GM18868 (cell line): ENCODE data around the gene PRKCD.
"Not testable (repeated sequence)": the region's sequence is repeated elsewhere in the genome, so short reads cannot be mapped to it uniquely, and the experiment has no call there.

Experiments
- ATAC-seq: cut with Tn5 transposase; IDR thresholded peaks from one replicate; pipeline ENCODE4 v1.9.1; 2021; ENCODE audit warnings: mild to moderate bottlenecking, moderate library complexity; ENCODE audit not compliant: unreplicated experiment

The PRKCD gene

DNA sequence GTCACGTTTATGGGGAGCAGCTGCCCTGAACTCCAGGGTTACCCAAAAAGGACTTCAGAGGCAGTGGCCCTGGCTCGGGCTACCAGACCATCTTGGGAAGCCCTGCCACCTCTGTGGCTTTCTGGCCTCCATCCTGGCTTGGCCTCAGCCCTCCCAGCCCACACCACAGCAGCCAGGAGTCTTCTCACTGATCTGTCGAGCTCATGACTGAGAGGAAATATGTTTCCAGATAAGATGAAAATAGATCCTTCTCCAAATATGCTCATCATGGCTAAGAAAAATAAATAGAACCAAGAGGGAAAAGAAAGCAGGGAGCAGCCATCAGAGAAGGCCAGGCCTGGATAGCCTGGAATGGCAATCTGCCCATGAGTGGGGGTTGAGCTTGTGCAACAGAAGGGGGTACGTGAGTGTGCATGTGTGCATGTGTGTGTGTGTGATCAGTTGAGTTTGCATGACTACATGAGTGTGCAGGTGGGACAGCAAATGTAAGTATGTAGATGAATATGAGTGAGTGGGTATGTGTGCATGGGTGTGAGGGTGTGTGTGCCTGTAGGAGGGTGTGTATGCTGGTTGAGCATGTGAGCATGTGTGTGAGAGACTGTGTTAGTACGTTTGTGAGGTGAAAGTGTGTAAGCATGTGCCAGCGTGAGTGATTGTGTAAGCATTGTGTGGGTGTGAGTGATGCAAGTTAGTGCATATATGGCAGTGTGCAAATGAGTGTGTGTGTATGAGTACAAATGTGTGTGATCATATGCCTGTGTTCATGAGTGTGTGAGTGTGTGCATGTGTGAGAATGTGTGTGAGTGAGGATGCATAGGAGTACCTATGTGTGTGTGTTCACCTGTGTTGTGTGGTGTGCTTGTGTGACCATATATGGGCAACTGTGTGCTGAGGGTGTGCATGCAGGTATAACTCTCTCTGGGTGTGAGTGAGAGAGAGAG lies 20.8 kb upstream of the PRKCD start:
- ATAC-seq = no peak

DNA sequence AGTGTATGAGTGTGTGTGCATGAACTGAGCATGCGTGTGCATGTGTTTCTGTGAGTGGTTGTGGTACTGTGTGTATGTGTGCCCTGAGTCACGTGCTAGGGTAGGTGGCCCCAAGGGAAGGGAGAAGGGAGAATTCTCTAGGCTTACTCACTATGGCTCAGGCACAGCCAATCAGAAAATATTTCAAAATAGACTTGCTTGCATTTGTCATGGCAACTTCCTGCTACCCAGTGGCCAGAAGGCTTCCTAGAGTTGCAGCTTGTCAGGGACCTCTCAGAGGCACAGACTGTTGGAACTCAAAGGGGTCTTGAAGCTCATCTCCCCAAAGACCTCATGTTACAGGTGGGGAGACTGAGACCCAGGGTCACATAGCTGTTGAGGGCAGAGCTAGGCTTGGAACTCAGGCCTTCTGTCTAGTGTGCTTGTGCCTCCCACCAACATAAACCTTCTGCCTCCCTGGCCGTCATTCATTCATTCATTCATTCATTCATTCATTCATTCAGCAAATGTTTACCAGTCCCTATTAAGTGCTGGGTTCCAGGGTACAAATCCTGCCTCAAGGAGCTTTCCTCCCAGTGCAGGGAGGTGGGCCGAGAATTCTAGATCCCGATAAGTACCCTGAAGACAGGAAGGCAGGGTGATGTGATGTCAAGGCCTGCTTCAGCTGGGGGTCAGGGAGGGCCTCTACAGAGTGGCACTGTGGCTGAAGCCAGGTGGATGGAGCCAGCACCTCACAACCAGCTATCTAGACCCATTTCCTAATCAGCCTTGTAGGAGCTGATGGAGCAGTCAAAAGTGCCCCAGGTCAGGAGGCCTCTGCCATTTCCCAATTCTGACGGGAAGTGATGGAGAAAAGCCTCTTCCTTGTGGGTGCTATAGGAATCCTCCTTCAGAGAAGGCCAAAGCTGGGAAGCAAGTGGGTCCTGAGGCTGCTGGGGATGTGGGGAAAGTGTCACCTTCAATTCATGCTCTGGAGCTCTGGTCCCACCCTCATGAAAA lies 19.9 kb upstream of the PRKCD start:
- no peak for ATAC-seq

DNA sequence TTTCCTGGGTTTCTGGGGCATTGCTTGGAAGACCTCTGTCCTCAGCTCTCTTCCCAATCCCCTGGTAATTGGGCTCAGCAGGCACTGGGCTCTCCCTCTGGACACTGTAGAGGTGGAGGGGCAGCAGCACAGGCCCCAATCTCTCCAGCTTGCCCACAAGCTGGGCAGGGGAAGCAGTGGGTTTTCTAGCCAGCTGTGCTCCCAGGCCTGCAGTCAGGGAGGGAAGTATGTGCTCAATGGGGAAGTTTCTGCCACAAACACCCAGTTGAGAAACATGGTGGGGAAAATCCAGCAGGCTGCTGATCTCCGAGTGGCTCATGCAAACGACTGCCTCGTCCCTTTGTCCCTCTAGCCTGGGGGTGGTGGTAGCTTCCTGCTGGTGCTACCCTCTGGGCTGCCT lies 18.0 kb upstream of the PRKCD start:
- peak; percentile 54 for ATAC-seq

DNA sequence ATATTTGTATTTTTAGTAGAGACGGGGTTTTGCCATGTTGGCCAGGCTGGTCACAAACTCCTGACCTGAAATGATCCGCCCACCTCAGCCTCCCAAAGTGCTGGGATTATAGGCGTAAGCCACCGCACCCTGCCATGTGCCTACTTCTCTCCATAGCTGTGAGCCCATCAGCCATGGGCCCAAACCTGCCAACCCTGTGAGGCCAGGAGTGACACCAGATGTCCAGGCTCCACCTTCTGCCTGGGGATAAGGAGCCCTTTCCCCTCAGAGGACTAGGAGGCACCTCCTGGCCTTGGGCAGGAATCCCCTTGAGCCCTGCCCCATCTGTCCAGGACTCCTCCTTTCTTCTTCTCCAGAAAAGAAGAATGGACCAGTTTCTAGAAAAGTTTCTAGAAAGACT lies 16.6 kb upstream of the PRKCD start:
- ATAC-seq = no peak

DNA sequence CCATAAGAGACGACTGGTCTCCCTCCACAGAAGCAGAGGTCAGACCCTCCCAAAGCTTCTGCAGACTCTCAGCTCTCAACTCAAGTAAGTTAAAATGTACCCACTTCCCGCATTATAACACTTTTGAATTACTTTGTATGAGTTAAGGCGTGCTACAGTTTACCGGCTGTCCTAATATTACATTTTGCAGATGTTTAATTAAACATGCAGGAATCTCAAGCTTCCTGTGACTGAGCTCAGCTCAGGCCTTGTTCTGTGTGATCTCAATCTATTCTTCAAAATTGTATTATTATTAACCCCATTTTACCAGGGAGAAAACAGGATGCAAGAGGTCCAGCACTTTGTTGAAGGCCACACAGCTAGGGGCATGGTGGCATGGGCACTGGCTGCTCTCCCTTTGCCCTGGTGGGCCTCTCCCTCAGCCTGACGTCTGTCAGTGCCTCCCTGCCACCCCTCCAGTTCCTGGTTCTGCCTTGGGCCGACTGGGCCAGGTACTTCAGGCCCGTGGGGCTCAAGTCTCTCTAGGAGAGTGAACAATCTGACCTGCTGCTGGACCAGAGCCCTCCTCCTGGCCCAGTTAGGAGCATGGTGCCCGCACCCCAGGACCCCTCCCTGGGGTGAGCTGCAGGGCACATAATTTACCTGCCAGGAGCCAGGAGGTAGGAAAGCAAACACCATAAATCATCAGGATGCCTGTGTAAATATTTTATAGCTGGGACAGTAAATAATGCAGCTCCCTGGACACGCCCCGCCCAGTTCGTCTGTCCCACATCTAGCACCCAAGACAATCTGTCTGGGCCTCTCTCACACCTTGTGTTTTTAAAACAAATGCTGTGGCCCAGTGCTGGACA lies 15.9 kb upstream of the PRKCD start:
- ATAC-seq = no peak

DNA sequence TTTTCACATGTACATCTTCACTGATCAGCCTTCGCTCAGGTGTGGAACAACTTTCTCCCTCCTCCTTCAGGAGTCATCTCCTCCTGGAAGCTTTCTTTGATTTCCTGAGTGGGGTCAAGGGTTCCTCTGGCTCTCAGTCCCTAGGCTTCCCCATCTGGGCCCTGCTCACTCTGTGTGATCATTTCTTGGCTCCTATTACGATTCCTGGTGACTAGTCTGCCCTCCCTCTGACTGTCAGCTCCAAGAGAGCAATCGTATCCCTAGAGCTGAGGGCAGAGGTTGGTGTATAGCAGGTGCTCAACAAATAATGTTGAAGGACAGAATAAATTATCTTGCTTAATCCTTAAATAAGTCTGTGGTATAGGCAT lies 15.3 kb upstream of the PRKCD start:
- no peak for ATAC-seq

DNA sequence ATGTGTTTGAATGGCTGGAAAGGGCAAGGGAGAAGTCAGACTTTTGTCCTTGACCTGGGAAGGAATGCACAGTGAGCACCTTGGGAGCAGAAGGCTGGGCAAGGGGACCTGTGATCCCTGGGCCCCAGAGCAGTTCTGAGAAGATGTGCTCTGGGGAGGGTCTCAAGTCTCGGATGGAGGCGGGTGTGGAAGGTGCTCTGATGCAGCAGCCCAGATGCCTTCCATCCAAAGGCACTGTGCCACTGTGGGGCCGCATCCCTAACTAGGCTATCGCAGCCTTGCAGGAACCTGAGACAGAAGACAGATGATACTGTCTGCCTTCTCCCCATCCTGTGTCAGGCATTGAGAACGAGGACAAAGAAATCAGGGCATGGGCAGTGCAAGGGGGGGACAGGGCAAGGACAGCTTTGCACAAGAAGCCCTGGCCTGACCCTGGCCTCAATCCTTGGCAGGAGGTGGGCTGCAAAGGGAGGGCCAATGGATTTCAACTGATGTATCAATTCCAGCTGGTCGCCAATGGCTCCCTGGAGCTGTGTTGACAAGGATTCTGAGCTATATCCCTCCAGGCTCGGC lies 14.6 kb upstream of the PRKCD start:
- ATAC-seq = no peak

DNA sequence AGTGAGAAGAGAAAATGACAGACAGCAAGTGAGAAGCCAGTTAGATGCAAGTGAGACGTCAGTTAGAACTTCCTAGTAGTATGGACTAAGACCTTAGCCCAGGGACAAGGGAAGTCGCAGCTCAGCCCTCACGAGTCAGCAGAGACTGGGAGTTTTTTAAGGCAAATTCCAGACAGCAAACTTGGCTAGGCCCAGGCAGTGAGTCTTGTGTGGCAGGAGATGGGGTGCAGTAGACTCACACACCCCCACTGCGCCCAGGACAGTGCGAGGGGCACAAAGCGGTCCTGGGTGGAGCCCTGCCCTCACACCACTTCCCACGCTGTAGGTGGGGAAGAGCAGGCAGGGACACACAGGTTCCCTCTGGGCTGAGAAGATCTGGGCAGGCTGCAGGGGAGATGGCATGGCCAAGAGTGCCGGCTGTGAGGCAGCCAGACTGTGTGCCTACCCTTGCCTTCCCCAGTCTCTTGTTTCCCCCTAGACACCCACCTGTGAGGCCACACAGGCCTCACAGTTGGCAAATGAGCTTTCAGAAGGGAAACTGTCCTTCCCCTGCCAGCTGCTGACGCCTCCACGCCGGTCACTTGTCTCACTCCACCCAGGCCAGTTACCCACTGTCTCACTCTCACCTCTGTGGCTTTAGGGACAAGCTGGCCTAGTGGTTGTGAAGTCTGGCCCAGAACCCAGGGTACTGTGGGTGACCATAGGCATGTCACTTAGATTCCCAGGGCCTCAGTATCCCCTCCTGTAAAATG lies 13.7 kb upstream of the PRKCD start:
- ATAC-seq = no peak

DNA sequence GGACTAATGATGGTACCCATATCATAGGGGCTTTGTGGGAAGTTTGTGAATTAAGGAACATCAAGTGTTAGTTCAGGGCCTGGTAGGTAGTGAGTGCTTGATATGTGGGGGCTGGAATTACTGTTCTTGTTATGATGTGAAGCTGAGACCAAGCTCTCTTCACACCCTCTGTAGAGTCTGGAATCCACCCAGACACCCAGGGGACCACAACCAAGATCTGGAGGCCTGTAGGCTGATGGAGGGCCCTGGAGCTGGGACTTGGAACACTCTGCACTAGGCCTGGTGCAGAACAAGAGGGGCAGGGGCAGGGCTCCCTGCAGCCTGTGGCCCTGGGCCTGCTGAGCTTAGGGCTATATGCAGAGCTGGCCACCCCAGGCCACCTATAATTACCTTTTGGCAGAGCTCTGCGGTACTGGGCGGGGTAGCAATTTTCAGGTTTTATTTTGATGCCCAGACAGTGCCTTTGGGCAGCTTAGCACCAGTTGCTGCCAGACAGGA lies 13.1 kb upstream of the PRKCD start:
- ATAC-seq = no peak

DNA sequence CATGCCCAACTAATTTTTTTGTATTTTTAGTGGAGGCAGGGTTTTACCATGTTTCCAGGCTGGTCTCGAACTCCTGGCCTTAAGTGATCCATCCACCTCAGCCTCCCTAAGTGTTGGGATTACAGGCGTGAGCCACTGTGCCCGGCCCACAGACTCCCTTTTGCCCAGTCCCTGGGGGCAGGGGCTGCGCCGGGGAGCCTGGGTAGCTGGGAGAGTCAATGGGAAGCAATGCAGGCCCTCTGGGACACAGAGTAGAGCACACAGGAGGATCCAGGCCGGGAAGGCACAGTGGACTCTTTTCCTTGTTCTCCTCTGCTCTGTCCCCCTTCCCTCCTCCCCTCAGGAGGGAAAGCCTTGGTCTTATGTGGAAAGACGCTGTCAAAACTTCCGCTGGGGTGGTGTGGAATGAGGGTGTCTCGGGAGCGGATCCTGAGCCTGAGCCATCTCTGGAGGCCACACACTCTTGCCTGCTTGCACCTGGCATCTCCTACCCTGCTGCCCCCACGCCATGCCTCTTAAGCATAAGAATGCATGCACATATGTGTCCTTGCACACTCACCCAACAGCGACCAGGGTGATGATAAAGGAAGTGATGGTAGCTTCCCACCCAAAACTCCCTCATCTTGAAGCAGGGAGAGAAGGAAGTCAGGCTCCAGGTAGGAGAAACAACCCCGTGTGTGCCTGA lies 11.9 kb upstream of the PRKCD start:
- no peak for ATAC-seq

DNA sequence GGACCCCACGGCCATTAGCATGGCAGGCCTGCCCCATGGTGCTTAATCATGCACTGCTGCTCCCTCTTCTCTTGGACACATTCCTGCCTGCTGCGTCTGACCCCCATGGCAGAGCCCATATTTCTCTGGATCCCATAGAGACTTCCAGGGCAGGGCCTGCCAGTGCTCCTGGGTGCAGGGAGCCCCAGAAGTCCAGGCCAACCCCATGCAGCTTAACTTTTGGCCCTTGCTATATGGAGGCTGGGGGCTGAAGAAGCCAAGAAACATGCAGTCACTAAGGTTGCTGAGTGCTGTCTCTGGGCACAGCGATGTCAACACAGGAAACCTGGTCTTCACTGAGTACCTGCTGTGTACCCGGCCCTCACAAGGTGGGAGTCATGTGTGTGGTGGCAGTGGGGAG lies 11.3 kb upstream of the PRKCD start:
- no peak for ATAC-seq

DNA sequence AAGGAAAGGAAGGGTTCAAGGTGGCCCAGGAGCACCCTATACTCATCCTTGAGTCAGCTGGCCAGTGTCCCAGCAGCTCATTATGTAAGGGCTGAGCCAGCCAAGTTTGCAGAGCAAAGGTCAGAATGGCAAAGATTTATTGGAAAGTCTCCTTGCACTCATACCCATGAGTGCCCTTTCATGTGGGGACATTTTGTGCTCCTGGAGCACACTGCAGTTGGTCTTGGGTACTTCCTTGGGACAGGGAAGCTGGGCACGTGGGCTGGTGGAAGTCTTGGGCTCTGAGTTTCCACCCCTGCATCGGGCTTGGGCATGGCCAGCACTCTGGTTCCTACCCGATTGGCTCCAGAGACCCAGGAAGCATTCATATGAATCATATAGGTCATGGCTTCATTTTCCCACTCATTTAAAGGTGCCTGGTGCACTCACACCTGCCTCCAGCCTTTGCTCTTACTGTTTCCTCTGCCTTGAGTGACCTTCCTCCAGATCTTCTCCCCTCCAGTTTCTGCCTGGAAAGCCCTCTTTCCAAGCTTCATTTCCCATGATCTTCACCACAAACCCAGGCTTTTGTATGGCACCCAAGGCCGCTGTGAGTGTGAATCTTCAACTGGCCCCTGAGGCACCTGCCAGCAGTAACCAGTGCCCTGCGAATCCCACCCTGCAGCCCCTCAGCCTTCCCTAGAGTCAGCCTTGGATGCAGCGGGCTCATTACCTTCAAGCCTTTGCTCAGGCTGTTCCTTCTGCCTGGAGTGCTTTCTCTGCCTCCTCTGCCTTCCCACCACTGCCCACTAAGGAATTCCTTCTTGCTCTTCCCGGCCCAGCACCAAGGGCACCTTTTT lies 10.5 kb upstream of the PRKCD start:
- no peak for ATAC-seq

DNA sequence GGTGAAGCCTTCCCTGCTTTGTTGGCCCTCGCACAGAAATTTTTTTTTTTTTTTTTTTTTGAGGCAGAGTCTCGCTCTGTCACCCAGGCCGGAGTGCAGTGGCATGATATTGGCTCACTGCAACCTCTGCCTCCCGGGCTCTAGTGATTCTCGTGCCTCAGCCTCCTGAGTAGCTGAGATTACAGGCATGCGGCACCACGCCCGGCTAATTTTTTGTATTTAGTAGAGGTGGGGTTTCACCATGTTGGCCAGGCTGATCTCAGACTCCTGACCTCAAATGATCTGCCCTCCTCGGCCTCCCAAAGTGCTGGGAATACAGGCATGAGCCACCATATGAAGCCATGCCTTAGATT lies 9.9 kb upstream of the PRKCD start:
- not testable (repeated sequence) for ATAC-seq

DNA sequence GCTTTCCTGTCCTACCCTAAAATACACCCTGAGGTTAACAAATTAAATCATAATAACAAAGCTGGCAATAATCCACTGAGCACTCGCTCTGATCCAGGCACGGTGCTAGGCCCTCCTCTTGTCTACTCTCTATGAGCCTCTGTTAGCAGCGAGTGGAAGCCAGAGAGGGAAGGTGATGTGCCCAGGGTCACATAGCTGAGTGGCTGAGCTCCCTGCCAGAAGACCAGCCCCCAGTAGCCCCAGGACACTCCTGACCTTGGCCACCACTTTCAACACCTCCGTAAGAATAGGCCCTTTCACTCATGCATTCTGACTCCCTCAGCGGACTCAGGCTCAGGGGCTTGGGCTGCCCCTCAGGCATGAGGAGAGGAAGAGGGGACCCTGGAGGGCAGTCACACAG lies 9.5 kb upstream of the PRKCD start:
- ATAC-seq = no peak

DNA sequence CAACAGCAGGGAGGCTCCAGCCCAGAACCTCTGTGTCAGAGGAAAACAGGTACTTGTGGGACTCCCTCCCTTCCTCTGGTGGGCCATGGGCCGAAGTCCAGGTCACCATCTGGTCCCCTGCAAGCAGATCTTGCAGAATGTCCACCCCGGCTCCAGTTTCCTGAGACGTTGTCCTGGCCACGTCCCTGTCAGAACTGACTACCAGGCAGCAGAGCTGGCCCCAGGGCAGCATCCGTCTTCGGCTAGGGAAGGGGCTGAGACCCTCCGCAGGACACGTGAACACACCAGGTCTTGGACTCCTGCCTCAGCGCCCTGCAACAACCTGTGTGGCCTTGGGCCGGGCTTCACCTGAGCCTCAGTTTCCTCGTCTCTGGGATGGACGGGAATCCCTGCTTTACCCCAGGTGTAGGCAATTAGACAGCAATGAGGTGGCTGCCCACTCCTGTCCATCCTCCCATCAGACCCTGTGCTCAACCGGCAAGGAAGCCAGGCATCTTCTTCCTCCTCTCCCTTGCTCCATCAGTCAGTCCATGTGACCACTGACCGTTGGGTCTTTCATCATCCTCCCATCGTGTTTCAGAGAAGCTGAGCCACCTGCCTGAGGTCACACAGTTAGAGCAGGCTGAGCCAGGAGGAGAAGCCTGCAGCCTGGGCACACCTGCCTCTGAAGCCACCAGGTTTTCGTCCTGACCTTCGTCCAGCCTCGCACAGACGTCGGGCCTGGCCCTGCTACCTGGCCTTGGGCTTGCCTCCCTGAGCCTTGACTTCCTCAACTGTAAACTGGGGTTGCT lies 8.9 kb upstream of the PRKCD start:
- ATAC-seq = no peak

DNA sequence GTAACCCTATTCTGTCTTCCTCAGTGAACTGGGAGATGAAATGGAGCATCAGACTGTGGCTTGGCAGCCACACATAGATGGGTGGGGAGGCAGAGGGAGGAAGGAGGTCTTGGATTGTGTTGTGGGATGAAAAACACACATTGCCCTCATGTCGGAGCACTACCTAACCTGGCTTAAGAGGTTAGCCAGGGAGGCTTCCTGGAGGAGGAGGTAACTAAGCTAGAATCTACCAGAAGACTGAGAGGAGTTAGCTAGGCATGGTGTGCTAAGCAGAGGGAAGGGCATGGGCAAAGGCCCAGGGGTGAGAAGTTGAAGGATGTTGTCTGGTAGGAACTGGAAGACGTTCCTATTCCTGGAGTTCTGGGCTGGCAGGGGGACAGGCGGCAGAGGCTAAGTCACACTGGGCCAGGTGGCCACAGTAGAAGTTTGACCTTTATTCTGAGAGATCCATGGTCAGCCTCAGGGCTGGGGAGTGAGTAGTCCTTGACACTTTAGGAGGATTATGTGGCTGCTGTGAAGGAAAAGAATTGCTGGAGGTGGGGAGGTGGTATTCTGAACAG lies 7.7 kb upstream of the PRKCD start:
- ATAC-seq = no peak

DNA sequence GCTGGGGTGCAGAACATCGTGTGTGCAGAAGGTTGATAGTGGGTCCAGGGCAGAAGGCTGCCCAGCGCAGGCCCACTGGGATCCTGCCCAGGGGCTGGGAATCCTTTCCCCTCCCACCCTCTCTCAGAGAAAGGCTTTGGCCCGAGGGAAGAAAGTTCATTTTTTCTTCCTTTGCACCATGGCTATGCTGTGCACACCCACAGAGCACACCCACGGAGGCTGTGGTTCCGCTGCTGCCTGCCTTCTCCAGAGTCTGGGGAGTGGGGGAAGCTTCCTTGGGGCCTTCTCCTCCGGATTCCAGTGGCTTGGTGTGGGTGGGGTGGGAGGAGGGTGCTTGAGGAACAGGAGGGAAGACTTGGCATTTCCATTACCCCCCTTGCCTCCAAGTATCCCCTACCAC lies 7.0 kb upstream of the PRKCD start:
- ATAC-seq = no peak
